Activated naive CD8-positive, alpha-beta T cell treated with anti-CD3 and anti-CD28 coated beads, Interleukin-2, amount 50 U/mL, for 24 hours (primary cell): Measurements from ENCODE around the gene CCDC200.
"Not testable (repeated sequence)": the region's sequence is repeated elsewhere in the genome, so short reads cannot be mapped to it uniquely, and the experiment has no call there.

Source experiments
- ATAC-seq: fragments of 150-1000 bp; cut with Tn5 transposase; one replicate; pipeline ENCODE4 v1.10.0; 2021
- DNase-seq: peaks from one replicate; pipeline ENCODE4 v3.0.0; 2021
- H3K27ac Mint-ChIP-seq: one replicate; pipeline ENCODE4 v1.8.0; 2021; ENCODE audit warnings: mild to moderate bottlenecking, mixed read lengths
- H3K27me3 Mint-ChIP-seq: one replicate; pipeline ENCODE4 v1.8.0; 2021; ENCODE audit warnings: mixed read lengths
- H3K36me3 Mint-ChIP-seq: one replicate; pipeline ENCODE4 v1.8.0; 2021; ENCODE audit warnings: low read depth, mixed read lengths
- H3K4me1 Mint-ChIP-seq: one replicate; pipeline ENCODE4 v1.8.0; 2021; ENCODE audit warnings: mixed read lengths
- H3K4me3 Mint-ChIP-seq: one replicate; pipeline ENCODE4 v1.8.0; 2021; ENCODE audit warnings: mild to moderate bottlenecking, moderate library complexity, mixed read lengths
- H3K9me3 Mint-ChIP-seq: one replicate; pipeline ENCODE4 v1.8.0; 2021; ENCODE audit warnings: mixed read lengths

CCDC200 gene

DNA sequence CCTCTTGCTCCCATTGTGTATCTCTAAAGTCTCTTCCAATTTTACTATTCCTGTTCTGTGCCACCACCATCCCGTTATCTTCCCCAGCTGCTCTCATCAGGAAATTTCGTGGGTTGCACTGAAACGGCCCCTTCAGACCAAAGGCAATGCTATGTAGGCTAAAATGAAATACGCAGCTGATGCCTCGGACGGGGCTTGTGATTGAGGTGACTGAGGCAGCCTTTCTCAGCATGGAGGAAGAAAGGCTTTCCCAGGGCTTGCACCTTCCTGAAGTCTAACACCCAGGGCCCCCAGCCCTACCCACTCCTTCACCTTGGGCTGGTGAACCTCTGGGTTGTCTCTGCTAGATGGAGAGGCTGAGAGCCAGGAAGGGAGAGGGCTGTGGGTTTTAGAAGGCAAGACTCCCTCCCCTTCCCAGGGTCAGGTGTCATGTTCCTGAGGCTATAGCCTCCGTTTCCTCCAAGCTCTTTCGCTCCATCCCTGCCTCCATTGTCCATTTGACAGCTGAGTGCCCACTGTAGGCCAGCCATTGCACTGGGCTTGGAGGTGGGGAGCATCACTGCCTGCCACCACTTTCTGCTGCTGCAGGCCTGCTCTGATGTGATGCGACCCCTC, 7.8 kb downstream of the CCDC200 start:
- no peak for ATAC-seq
- peaks cover 19% of the 10 kb centered on the region for H3K36me3 Mint-ChIP-seq
- H3K4me1 Mint-ChIP-seq: peaks cover 22% of the 10 kb centered on the region
- H3K27ac Mint-ChIP-seq: no peak overlapping the region
- H3K4me3 Mint-ChIP-seq: no peak overlapping the region
- no peak for DNase-seq
- no peaks in the 10 kb centered on the region for H3K9me3 Mint-ChIP-seq
- H3K27me3 Mint-ChIP-seq: no peaks in the 10 kb centered on the region

DNA sequence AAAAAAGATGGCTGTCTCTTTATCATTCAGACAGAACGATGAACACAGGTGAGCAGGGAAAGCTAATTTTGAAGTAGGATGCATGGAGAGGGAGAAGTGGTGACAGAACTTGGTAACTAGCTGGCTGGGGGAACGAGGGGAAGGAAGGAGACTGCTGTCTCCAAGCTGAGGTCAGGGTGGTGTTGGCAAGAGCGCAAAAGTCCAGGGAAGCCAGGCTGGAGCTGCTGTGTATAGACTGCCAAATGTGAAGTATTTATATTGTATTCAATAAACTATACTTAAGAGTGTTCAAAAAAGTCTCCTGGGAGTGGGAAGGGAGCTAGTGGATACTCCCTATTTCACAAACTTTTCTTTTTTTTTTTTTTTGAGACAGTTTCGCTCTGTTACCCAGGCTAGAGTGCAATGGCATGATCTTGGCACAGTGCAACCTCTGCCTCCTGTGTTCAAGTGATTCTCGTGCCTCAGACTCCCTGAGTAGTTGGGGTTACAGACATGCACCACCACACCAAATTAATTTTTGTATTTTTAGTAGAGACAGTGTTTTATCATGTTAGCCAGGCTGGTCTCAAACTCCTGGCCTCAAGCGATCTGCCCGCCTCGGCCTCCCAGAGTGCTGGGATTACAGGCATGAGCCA, 8.6 kb downstream of the CCDC200 start:
- Mint-ChIP-seq H3K27ac (no peak overlapping the region), H3K4me3 (no peak overlapping the region)

DNA sequence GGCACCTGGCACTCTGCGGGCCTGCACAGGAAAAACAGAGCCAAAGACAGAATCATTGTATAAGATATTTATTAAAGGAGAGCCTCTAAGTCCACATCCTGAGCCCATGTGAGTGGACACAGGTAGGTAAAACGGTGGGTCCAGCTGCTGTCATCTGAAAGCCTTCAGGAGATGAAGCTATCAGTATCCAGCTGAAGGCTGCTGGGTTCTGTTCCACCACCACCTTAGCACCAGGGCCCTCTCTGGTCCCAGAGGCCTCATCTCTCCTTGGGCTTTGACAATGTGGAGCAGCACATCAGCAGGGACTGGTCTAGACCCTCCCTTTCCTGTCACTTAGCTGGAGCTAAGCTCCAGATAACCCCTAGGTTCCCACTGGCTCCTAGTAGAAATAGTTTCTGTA, 9.4 kb downstream of the CCDC200 start:
- Mint-ChIP-seq H3K4me1 (peaks cover 23% of the 10 kb centered on the region), H3K27ac (no peak overlapping the region), H3K36me3 (peaks cover 20% of the 10 kb centered on the region), H3K27me3 (no peaks in the 10 kb centered on the region), H3K9me3 (no peaks in the 10 kb centered on the region), H3K4me3 (no peak overlapping the region)
- ATAC-seq (no peak), DNase-seq (no peak)

More for the DNA sequence above, 8.6 kb downstream of the CCDC200 start:
- ATAC-seq (no peak), DNase-seq (no peak)
- Mint-ChIP-seq H3K27me3 (no peaks in the 10 kb centered on the region), H3K36me3 (peaks cover 20% of the 10 kb centered on the region), H3K9me3 (no peaks in the 10 kb centered on the region), H3K4me1 (peaks cover 22% of the 10 kb centered on the region)

DNA sequence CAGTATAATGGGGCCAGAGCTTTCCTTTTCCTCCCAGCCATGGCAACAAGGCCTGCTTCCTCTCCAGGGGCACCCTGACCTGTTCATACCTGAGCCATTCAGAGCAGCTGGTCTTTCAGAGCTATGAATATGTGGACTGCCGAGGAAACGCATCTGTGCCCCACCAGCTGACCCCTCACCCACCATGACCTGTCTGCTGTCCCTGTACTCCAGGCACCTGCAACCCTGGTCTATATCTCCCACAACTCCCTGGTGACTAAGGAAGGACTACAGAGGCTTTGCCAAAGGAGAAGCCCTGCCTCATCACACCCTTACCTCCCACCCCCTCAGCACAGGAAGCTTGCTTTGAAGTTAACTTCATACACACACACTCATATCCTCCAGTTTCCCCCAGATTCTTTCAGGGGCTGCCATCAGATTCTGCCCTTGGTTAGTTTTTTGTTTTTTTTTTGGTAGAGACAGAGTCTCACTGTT, 10.8 kb downstream of the CCDC200 start:
- peaks cover 16% of the 10 kb centered on the region for H3K36me3 Mint-ChIP-seq
- no peak overlapping the region for H3K4me3 Mint-ChIP-seq
- peak; percentile 90 for ATAC-seq
- peak overlapping the region; percentile 81 for H3K27ac Mint-ChIP-seq
- DNase-seq: no peak
- no peaks in the 10 kb centered on the region for H3K27me3 Mint-ChIP-seq
- peaks cover 36% of the 10 kb centered on the region for H3K4me1 Mint-ChIP-seq
- H3K9me3 Mint-ChIP-seq: no peaks in the 10 kb centered on the region

DNA sequence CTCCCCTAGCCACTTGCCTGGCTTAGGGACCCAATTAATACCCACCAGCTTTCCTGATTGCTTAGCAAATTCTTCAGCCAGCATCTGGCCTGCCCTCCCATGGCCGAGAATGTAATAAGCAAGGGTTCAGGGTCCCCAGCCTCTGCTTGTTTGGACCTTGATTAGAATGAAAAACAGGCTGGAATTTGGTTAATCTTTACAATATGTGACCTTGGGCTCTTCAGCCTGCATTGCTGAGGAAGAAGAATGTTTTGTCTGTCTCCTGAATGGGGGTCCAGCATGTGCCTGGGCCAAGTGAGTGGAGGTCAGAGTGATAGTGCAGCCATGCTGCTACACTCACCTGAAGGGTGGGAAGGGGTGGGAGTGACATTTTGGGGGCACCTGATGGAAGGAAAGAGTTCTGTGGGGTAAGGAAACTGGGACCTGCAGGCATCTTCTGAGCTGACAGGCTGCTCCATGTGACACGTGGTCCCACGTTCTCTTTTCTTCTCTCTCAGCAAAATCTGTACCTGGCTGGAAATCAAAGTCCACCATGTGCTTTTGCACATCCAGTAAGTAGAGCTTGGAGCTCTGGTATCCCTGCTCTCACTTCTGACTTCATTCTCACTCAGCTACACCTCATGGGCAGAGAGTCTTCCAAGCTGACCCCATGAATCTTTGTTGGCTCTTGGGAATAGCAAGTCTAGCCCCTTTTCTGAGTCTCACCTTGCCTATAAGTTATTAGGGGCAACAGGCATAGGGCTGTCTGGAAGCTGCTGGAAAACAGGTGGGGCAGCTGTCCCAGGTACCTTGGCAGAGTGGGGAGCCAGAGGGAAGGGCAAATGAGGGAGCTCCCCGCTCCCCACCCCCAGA, 11.4 kb downstream of the CCDC200 start:
- peak overlapping the region; percentile 81 for H3K27ac Mint-ChIP-seq
- H3K4me3 Mint-ChIP-seq: no peak overlapping the region

DNA sequence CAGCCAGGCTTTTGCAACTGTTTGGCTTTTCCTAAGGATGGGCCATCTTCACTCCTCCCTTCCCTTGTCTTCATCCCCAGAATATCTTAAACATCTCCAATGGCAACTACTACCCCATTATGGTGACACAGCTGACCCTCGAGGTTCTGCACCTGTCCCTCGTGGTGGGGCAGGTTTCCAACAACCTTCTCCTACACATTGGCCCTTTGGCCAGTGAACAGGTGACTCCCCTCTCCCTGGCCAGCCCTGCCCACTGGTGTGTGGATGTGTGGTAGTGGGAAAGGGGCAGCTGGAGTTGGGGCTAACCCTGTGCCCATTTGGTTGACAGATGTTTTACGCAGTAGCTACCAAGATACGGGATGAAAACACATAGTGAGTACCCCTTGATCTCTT, 12.1 kb downstream of the CCDC200 start:
- DNase-seq (no peak), ATAC-seq (no peak)
- Mint-ChIP-seq H3K9me3 (no peaks in the 10 kb centered on the region), H3K27me3 (no peaks in the 10 kb centered on the region), H3K4me3 (no peak overlapping the region), H3K4me1 (peaks cover 42% of the 10 kb centered on the region), H3K27ac (no peak overlapping the region), H3K36me3 (peaks cover 16% of the 10 kb centered on the region)

More for the DNA sequence above, 11.4 kb downstream of the CCDC200 start:
- H3K9me3 Mint-ChIP-seq: no peaks in the 10 kb centered on the region
- peaks cover 41% of the 10 kb centered on the region for H3K4me1 Mint-ChIP-seq
- ATAC-seq (no peak), DNase-seq (no peak)
- H3K36me3 Mint-ChIP-seq: peaks cover 16% of the 10 kb centered on the region
- H3K27me3 Mint-ChIP-seq: no peaks in the 10 kb centered on the region

DNA sequence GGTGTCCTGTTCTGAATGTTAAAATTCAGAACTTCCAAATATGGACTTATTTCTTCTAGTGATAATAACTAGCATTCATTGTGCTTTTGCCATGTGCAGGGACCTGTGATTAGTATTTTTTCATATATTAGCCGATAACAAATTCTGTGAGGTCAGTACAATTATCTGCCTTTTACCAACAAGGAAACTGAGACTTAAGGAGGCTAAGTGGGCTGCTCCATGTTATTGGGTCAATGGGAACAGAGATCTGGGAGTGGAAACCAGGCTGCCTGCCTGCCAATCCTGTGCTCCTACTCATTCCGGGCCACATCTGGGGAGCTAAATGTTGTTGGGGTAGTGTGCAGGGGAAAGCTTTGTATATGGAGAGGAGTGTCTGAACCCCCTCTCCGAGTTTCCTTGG, 13.1 kb downstream of the CCDC200 start:
- ATAC-seq (no peak), DNase-seq (no peak)
- no peaks in the 10 kb centered on the region for H3K9me3 Mint-ChIP-seq
- no peak overlapping the region for H3K27ac Mint-ChIP-seq
- H3K27me3 Mint-ChIP-seq: no peaks in the 10 kb centered on the region
- peaks cover 47% of the 10 kb centered on the region for H3K4me1 Mint-ChIP-seq
- H3K4me3 Mint-ChIP-seq: no peak overlapping the region
- H3K36me3 Mint-ChIP-seq: peaks cover 19% of the 10 kb centered on the region

DNA sequence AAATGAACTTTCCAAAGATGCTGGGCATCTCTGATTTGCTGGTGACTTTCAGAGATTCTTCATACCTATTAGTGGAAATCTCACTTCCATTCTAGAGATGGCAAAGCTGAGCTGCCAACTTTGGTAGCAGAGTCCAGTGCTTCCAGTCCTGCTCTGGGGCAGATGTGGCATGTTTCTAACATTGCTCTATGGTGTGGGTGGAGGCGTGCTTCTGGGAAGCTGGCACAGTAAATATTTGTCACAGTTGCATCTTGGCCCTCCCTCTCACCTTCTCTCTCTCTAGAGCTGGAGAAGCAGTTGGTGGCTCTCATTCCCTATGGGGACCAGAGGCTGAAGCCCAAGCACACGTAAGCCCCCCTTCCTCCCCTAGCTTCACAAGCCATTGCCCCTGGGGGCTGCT, 14.9 kb downstream of the CCDC200 start:
- Mint-ChIP-seq H3K9me3 (no peaks in the 10 kb centered on the region), H3K4me3 (peak overlapping the region; percentile 92), H3K27ac (peak overlapping the region; percentile 89), H3K4me1 (peaks cover 44% of the 10 kb centered on the region), H3K27me3 (no peaks in the 10 kb centered on the region), H3K36me3 (peaks cover 22% of the 10 kb centered on the region)
- DNase-seq: no peak
- ATAC-seq: no peak

DNA sequence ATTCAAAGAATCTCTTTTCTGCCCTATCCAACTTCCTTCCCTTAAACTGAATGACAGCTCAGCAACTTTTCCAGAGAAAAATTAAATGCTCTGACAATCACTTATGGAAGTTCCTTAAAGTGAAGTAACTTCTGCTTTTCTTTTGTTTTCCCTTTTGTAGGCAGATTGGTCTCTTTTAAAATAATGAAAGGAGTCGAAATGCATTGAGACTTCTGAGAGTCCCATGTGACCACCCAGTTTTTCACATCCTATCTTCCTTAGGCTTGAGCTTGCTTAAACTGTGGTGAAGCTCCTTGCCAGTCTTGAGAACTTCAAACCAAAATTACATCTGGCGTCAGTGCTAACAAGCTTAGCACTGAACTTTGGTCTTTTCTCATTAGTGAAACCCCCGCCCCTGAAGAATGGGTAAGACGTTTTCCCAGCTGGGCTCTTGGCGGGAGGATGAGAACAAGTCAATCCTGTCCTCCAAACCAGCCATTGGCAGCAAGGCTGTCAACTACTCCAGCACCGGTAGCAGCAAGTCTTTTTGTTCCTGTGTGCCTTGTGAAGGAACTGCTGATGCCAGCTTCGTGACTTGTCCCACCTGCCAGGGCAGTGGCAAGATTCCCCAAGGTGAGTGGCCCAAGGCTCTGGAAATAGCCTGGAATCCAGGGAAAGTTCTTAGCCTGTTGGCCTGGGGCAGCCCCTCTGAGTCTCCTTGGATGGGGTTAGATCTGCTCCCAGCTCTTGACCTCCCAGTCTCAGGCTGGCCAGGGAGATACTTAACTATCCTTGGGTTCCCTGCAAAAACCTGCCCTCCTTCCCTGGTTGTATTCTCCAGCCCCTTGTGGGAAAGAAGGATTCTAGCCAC, 15.6 kb downstream of the CCDC200 start:
- ATAC-seq (no peak), DNase-seq (no peak)
- Mint-ChIP-seq H3K27me3 (no peaks in the 10 kb centered on the region), H3K36me3 (peaks cover 22% of the 10 kb centered on the region), H3K4me1 (peaks cover 40% of the 10 kb centered on the region), H3K4me3 (peak overlapping the region; percentile 92), H3K9me3 (no peaks in the 10 kb centered on the region), H3K27ac (peak overlapping the region; percentile 89)

DNA sequence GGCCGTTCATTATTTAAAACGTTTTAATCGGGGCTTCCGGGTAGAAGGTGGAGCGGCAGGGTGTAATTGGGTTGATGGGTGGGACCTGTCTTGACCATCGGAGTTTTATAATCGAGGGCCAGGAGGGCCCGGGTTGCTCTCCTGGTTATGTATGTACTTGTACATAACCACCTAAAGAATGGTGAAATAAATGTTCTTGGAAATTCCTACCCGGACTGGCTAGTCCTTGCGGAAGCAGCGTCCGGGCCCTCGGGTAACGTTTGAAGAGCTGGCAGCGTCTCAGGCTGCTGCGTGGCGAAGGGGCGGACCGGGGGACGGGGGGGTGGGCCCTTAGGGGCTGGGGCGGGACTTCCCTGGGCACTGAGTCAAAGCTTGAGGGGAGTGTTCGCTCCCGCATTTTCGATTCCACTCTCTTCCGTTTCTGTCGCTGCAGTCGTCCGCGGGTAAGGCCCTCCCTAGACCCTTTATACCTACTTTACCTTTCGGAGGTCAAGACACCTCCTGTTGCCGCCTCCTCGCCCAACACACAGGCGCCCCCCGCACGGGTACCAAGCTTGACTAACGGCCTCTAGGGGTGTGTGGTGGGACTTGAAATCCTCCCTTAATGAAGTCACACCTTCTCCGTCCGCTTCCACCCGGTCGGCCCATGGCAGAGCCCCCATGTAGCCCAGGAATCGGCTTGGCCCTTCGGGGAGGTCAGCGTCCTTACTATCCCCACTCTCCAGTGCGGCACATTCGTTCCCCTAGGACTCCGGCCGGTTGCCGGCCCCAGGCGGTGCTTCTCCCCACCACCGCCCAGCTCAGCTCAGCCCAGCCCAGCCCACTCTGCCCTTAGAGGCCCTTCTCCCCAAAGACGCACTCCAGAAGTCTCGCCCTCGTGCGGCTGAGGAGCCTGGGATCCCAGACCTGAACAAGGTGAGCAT, 16.7 kb downstream of the CCDC200 start, which contains the start of gene TMEM106A:
TMEM106A (plus strand) TSS at position 396 of the 923 bp plus-strand sequence. CDS start 1,167 bp downstream, outside the sequence.
- peak; percentile 81 for DNase-seq
- Mint-ChIP-seq H3K9me3 (no peaks in the 10 kb centered on the region), H3K4me1 (peaks cover 28% of the 10 kb centered on the region), H3K27me3 (no peaks in the 10 kb centered on the region), H3K4me3 (peak within 1 kb of the TSS; percentile 92), H3K36me3 (peaks cover 20% of the 10 kb centered on the region), H3K27ac (peak within 1 kb of the TSS; percentile 89)
- ATAC-seq: peak; percentile 94

DNA sequence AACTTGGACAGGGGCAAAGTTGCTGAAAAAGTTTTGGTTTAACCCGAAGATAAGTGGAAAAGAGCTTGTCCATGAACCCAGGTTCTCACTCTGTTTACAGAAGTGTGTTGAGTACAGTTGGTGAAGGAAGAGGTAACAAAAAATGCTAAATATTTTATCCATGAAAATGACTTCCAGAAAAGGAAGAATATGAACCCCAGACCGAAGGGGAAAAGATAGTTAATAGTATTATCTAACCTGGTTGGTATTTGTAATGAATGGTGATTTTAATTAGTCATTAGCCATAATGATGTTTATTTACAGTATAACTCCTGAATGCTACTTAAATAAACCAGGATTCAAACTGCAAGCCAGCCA, 17.3 kb downstream of the CCDC200 start:
- Mint-ChIP-seq H3K27me3 (no peaks in the 10 kb centered on the region), H3K4me1 (peaks cover 26% of the 10 kb centered on the region), H3K27ac (peak overlapping the region; percentile 89), H3K9me3 (no peaks in the 10 kb centered on the region), H3K36me3 (peaks cover 16% of the 10 kb centered on the region), H3K4me3 (peak overlapping the region; percentile 92)
- ATAC-seq: no peak
- DNase-seq: no peak

DNA sequence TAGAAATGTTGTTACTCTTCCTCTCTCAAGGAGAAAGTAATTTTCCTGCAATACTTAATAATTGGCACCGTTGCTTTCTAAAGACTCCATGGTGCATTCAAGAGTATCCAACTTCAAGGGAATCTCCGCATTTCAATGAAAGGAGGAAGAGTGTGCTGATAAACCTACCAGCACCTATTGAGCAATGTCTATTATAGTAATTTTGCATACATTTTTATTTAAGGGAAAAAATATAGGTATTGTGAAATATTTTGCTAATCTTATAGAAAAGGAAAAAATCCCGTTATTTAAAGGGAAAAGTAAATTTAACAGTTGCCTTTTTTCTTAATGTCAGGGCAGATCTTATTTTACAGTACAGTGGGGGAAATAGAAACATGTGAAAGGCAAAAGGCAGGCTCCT, 17.8 kb downstream of the CCDC200 start:
- H3K36me3 Mint-ChIP-seq: peaks cover 11% of the 10 kb centered on the region
- peak overlapping the region; percentile 89 for H3K27ac Mint-ChIP-seq
- H3K9me3 Mint-ChIP-seq: no peaks in the 10 kb centered on the region
- no peaks in the 10 kb centered on the region for H3K27me3 Mint-ChIP-seq
- peaks cover 26% of the 10 kb centered on the region for H3K4me1 Mint-ChIP-seq
- peak overlapping the region; percentile 92 for H3K4me3 Mint-ChIP-seq
- ATAC-seq (no peak), DNase-seq (no peak)

DNA sequence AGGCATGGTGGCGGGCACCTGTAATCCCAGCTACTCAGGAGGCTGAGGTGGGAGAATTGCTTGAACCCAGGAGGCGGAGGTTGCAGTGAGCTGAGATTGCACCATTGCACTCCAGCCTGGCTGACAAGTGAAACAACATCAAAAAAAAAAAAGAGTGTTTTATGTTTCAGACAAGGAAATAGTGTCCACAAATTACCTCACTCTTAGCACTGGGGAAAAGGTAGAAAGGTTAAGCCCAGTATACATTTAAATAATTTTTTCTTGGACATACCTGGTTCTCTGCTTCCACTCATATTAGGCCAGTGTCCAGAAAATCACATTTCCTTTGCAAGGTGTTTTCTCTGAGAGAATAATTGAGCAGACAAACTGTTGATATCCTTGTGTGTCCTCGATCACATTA, 25.4 kb downstream of the CCDC200 start:
- not testable (repeated sequence) for H3K27ac Mint-ChIP-seq, ATAC-seq, DNase-seq, H3K4me1 Mint-ChIP-seq, H3K9me3 Mint-ChIP-seq, H3K27me3 Mint-ChIP-seq, H3K4me3 Mint-ChIP-seq
- peaks cover 31% of the 10 kb centered on the region for H3K36me3 Mint-ChIP-seq
